ENCODE data around the gene TET1. TPM values are rescaled to one million over a fixed set of nuclear protein-coding genes. Genes with fewer than 3 reads are reported as not detected.

Gene TET1
- total RNA-seq, 4 donors from 2014 or later, result 8.5 to 16.4 (median 10.4) TPM

DNA sequence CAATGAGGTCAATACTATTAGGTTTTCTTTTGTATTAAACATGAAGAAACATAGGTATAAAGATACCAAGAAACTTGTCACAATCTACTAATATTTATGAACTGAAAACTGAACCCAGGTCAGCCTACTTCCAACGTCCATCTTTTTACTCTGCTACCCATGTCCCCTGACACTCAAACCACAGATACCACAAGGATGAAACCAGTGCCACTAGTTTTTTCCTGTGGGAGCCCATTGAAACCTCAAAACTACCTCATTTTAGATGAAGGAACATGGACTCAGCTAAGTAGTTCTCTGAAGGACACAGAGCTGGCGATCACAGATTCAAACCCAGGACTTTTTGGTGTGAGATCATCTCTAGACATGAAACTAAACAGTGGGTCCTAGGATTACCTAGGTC, 6.8 kb downstream of the TET1 start:
- TF ChIP-seq, protein P1, sequence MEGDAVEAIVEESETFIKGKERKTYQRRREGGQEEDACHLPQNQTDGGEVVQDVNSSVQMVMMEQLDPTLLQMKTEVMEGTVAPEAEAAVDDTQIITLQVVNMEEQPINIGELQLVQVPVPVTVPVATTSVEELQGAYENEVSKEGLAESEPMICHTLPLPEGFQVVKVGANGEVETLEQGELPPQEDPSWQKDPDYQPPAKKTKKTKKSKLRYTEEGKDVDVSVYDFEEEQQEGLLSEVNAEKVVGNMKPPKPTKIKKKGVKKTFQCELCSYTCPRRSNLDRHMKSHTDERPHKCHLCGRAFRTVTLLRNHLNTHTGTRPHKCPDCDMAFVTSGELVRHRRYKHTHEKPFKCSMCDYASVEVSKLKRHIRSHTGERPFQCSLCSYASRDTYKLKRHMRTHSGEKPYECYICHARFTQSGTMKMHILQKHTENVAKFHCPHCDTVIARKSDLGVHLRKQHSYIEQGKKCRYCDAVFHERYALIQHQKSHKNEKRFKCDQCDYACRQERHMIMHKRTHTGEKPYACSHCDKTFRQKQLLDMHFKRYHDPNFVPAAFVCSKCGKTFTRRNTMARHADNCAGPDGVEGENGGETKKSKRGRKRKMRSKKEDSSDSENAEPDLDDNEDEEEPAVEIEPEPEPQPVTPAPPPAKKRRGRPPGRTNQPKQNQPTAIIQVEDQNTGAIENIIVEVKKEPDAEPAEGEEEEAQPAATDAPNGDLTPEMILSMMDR (IDR thresholded peaks at IDR 0.05; ENCODE audit: low read depth), result no peak

DNA sequence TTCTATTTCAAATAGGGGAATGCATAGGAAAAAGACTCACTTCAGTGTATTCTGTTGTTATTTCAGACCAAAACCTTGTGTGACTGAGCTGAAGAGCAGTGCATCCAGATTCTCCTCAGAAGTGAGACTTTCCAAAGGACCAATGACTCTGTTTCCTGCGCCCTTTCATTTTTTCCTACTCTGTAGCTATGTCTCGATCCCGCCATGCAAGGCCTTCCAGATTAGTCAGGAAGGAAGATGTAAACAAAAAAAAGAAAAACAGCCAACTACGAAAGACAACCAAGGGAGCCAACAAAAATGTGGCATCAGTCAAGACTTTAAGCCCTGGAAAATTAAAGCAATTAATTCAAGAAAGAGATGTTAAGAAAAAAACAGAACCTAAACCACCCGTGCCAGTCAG, 12.0 kb downstream of the TET1 start:
- TF ChIP-seq, protein P1 (IDR thresholded peaks at IDR 0.05; ENCODE audit: low read depth), result no peak

DNA sequence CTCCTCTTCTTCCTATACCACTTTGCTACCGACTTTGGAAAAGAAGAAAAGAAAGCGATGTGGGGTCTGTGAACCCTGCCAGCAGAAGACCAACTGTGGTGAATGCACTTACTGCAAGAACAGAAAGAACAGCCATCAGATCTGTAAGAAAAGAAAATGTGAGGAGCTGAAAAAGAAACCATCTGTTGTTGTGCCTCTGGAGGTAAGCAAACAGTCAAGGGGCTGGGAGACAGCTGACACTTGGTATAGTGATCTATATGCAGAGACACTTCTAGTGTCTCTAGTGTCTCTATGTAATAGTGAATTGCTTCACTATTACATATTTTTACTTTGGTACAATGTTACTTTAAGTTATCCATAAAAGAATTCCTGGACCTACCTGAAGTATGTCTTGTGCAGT, 13.9 kb downstream of the TET1 start:
- TF ChIP-seq, protein P1 (IDR thresholded peaks at IDR 0.05; ENCODE audit: low read depth), result no peak

DNA sequence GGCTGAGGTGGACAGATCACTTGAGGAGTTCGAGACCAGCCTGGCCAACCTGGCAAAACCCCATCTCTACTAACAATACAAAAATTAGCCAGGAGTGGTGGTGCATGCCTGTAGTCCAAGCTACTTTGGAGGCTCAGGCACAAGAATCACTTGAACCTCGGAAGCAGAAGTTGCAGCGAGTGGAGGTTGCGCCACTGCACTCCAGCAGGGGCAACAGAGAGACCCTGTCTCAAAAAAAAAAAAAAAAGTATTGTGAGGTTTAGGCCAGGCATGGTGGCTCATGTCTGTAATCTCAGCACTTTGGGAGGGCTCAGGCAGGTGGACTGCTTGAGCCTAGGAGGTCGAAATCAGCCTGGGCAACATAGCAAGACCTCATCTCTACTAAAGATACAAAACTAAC, 16.0 kb downstream of the TET1 start:
- TF ChIP-seq, protein P1 (IDR thresholded peaks at IDR 0.05; ENCODE audit: low read depth), result no peak

DNA sequence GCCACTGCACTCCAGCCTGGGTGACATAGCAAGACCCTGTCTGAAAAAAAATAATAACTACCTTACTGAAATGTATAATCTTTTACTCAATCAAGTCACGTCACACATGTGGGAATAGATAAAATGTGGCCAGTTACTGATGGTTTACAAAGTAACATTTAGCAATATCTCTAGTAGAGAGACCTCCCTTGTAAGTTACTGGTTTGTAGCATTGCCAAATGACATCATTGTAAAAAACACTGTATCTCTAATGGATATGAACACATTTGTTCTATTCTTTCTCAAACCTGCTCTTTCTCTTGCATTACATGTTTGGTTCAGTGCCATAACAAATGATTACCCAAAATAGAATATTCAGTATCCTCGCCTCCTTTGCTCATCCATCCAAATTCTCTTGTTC, 18.8 kb downstream of the TET1 start:
- TF ChIP-seq, protein P1 (IDR thresholded peaks at IDR 0.05; ENCODE audit: low read depth), result no peak

DNA sequence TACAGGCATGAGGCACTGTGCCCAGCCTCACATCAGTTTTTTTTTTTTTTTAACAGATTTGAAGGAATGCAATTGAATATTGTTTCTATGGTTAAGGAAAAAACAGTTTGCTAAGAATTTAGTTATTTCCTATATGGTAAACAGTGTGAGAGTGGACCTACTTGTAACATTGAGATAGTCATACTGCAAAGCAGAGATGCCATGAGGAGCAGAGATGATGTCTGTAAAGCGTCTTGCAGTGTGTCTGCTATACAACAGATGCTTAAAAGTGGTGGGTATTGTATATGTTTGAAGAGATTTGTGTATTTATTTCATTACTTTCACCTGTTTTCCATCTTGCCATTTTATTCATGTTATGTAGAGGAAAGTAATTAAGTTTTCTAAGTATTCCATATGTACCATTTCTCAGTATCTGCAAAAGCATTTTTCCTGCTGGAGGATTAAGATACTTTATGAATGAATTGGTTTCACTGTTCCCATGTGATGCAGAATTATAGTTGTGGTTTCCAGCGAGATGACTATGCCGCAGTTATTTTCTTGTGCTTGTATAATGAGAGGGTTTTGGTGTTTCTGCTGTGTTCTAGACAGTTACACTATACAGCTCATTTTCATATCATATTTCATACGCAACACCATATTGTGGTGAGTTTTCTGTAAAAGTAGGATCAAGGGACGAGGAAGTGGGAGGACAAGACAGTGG, 26.6 kb downstream of the TET1 start:
- TF ChIP-seq, protein P1 (IDR thresholded peaks at IDR 0.05; ENCODE audit: low read depth), result no peak

DNA sequence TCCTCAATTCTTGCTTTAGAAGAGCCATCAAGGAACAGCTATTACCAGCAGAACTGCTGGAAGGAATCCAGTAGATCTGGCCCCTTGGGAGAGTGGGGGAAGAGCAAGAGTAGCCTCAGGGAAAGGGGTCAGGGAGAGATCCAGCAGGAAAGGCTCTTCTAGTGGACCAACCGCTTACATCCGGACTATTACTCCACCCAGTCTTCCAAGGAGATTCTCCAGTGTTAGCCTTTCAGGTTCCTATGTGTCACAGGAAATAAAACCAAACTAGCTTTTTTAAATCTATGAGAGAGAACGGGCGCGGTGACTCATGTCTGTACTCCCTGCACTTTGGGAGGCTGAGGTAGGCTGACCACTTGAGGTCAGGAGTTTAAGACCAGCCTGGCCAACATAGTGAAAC, 34.3 kb downstream of the TET1 start:
- TF ChIP-seq, protein P1 (IDR thresholded peaks at IDR 0.05; ENCODE audit: low read depth), result no peak
